ENCODE measurements around the gene TMEM140. TPM values are rescaled to one million over a fixed set of nuclear protein-coding genes. Genes with fewer than 3 reads are reported as not detected.

TMEM140 gene
- total RNA-seq, 1 experiment from 2014 or later: 4.2 TPM

- H3K9me3 Mint-ChIP-seq (ENCODE audit: low read depth, unreplicated experiment): no peaks in the 10 kb centered on the region
- H3K27ac Mint-ChIP-seq (ENCODE audit: unreplicated experiment): peak overlapping the region; percentile 39
- H3K27me3 Mint-ChIP-seq (ENCODE audit: unreplicated experiment): no peaks in the 10 kb centered on the region
- TF ChIP-seq, protein P1, sequence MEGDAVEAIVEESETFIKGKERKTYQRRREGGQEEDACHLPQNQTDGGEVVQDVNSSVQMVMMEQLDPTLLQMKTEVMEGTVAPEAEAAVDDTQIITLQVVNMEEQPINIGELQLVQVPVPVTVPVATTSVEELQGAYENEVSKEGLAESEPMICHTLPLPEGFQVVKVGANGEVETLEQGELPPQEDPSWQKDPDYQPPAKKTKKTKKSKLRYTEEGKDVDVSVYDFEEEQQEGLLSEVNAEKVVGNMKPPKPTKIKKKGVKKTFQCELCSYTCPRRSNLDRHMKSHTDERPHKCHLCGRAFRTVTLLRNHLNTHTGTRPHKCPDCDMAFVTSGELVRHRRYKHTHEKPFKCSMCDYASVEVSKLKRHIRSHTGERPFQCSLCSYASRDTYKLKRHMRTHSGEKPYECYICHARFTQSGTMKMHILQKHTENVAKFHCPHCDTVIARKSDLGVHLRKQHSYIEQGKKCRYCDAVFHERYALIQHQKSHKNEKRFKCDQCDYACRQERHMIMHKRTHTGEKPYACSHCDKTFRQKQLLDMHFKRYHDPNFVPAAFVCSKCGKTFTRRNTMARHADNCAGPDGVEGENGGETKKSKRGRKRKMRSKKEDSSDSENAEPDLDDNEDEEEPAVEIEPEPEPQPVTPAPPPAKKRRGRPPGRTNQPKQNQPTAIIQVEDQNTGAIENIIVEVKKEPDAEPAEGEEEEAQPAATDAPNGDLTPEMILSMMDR (IDR thresholded peaks at IDR 0.05; ENCODE audit: unreplicated experiment): no peak
- no peak overlapping the region for H3K4me3 Mint-ChIP-seq (ENCODE audit: low read depth, unreplicated experiment)
- CTCF ChIA-PET: no interaction called here
- peaks cover 38% of the 10 kb centered on the region for H3K4me1 Mint-ChIP-seq (ENCODE audit: low read depth, unreplicated experiment)
- no peak for DNase-seq
- intact Hi-C loops (cut with micrococcal nuclease; ENCODE audit: unreplicated experiment): no loop called here
- peaks cover 56% of the 10 kb centered on the region for H3K36me3 Mint-ChIP-seq (ENCODE audit: insufficient read depth, unreplicated experiment)
- BruUV-seq (replicated peaks): no TSS peak
These were observed 34.2 kb downstream of the TMEM140 start for GRCh38 chr7:135181929-135182678.

DNA sequence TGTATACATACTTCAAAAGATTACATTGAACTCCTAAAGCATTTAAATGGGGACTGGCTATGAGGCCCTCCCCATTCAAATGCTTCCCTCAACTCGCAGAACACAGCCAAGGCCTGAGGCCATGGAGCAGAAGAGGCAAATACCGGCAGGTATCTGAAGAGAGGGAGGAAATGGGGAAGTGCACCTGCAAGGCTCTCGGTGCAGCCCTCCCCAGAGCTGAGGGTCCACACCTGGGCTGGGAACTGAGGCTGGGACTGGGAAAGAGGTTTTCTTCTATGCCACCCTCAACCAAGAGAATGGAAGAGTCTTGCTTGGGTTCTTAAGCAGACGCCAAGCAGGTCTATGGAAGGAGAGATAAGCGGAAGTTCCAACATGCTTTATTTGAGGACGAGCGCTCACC, 35.6 kb downstream of the TMEM140 start:
- TF ChIP-seq, protein P1 (IDR thresholded peaks at IDR 0.05; ENCODE audit: unreplicated experiment): no peak
- Mint-ChIP-seq H3K27ac (ENCODE audit: unreplicated experiment) (no peak overlapping the region), H3K36me3 (ENCODE audit: insufficient read depth, unreplicated experiment) (peaks cover 57% of the 10 kb centered on the region), H3K4me3 (ENCODE audit: low read depth, unreplicated experiment) (no peak overlapping the region), H3K9me3 (ENCODE audit: low read depth, unreplicated experiment) (no peaks in the 10 kb centered on the region), H3K27me3 (ENCODE audit: unreplicated experiment) (no peaks in the 10 kb centered on the region), H3K4me1 (ENCODE audit: low read depth, unreplicated experiment) (peaks cover 25% of the 10 kb centered on the region)
- intact Hi-C loops (cut with micrococcal nuclease; ENCODE audit: unreplicated experiment): no loop called here
- no TSS peak for BruUV-seq (replicated peaks)
- DNase-seq: no peak
- CTCF ChIA-PET: no interaction called here

DNA sequence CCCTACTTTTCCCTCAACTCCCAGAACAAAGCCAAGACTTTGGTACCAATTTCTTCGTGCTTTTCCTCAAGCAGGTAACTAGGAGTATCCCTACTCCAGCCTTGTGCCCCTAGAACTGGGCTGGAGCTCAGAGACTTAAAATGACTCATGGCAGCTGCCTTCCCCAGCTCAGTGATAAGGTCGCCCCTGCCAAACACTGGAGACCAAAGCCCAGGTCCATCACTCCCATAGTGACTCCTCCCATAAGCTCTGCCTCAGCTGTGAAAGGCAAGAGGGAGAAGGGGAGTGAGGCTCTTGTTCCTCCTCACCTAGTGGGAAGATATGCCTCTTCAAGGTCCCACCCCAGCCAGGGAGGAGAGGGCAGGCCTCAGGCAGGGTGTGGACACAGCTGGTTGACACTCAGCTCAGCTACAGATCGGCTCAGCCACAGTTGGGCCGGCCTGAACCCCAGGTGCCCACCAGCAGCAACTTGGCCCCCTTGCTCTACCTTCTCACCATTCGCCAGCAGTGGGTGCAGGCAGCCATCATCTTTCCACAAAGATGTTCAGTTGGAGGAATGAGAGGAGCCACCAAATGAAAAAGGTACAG, 36.5 kb downstream of the TMEM140 start:
- Mint-ChIP-seq H3K4me3 (ENCODE audit: low read depth, unreplicated experiment) (no peak overlapping the region), H3K27me3 (ENCODE audit: unreplicated experiment) (no peaks in the 10 kb centered on the region), H3K9me3 (ENCODE audit: low read depth, unreplicated experiment) (no peaks in the 10 kb centered on the region), H3K4me1 (ENCODE audit: low read depth, unreplicated experiment) (peaks cover 16% of the 10 kb centered on the region), H3K27ac (ENCODE audit: unreplicated experiment) (peak overlapping the region; percentile 30), H3K36me3 (ENCODE audit: insufficient read depth, unreplicated experiment) (peaks cover 58% of the 10 kb centered on the region)
- TF ChIP-seq, protein P1 (IDR thresholded peaks at IDR 0.05; ENCODE audit: unreplicated experiment): no peak
- CTCF ChIA-PET: interaction anchor here (0.5 kb wide), 1 partner anchor 498 kb away, joined by 4 read pairs; no protein-coding TSS in a partner anchor
- no peak for DNase-seq
- intact Hi-C loops (cut with micrococcal nuclease; ENCODE audit: unreplicated experiment): no loop called here
- BruUV-seq (replicated peaks): no TSS peak

DNA sequence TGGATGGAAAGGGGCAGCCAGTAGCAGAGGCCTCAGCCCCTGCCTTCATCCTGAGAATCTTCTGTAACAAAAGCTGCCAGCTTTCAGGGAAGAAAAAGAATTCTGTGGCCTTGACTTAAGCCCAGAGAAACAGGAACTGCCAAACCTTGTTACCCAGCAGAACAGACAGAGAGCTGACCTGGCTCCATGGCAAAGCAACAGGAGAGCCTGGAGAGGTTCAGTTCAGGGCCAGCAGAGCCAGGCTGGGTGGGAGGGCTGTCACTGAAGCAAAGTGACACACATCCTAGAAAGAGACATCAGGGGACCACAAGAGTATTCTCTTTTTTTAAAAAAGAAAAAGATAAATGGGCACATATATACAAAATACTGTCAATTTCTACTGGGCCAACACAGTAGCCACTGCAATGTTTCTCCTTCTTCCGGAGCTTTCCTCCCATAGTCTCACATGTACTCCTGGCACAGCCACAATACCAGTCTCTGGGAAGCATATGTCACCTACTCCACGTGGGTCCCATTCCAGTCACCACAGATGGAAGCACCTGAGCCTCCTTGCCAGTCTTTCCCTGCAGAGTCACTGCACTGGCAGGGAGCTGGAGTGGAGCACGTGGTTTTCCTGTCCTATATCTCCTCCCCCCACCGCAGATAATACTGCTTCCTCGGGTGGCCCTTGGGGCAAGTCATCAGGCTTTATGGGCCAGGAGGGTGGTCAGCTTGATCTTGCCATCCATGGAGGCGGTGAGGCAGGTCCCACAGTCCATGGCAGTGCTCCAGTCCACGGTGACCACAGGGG, 37.8 kb downstream of the TMEM140 start:
- H3K27ac Mint-ChIP-seq (ENCODE audit: unreplicated experiment): no peak overlapping the region
- H3K36me3 Mint-ChIP-seq (ENCODE audit: insufficient read depth, unreplicated experiment): peaks cover 58% of the 10 kb centered on the region
- TF ChIP-seq, protein P1 (IDR thresholded peaks at IDR 0.05; ENCODE audit: unreplicated experiment): no peak
- peaks cover 13% of the 10 kb centered on the region for H3K4me1 Mint-ChIP-seq (ENCODE audit: low read depth, unreplicated experiment)
- CTCF ChIA-PET: no interaction called here
- no TSS peak for BruUV-seq (replicated peaks)
- intact Hi-C loops (cut with micrococcal nuclease; ENCODE audit: unreplicated experiment): no loop called here
- no peaks in the 10 kb centered on the region for H3K27me3 Mint-ChIP-seq (ENCODE audit: unreplicated experiment)
- DNase-seq: no peak
- no peak overlapping the region for H3K4me3 Mint-ChIP-seq (ENCODE audit: low read depth, unreplicated experiment)
- no peaks in the 10 kb centered on the region for H3K9me3 Mint-ChIP-seq (ENCODE audit: low read depth, unreplicated experiment)

Data from Calu3 (cell line).